Urinary bladder (tissue), 4 donors: ENCODE data around the gene TMEM132C. TPM values are rescaled to one million over a fixed set of nuclear protein-coding genes. Genes with fewer than 3 reads are reported as not detected.
"Not testable (repeated sequence)": the region's sequence is repeated elsewhere in the genome, so short reads cannot be mapped to it uniquely, and the experiment has no call there.

Source experiments
- DNase-seq: peaks from one replicate; pipeline ENCODE4 v3.0.0-alpha.2; 2015; ENCODE audit errors: extremely low spot score
- H3K27ac ChIP-seq: one replicate; pipeline ENCODE4 v1.5.1; 2013; ENCODE audit warnings: low read depth, mild to moderate bottlenecking, moderate library complexity
- H3K36me3 ChIP-seq: one replicate; pipeline ENCODE4 v1.6.1; 2013; ENCODE audit warnings: mild to moderate bottlenecking, moderate library complexity; ENCODE audit not compliant: insufficient read depth
- H3K4me1 ChIP-seq: one replicate; pipeline ENCODE4 v1.6.1; 2013; ENCODE audit warnings: mild to moderate bottlenecking, moderate library complexity; ENCODE audit not compliant: insufficient read depth
- H3K4me3 ChIP-seq: one replicate; pipeline ENCODE4 v1.5.1; 2013; ENCODE audit warnings: low read depth, low read length
- WGBS: extraction: QIAGEN DNeasy Blood & Tissue Kit; methylation state at CpG from one replicate; pipeline ENCODE4 v1.1.7; 2013; 5-methylcytosine and 5-hydroxymethylcytosine counted together
- polyA plus RNA-seq: library from polyadenylated mRNA; stranded (reverse); fragments of 200-250 nt; gene quantifications from one replicate; pipeline ENCODE4 v1.2.3, GENCODE V29; 2013
- total RNA-seq: library from RNA; depleted of rRNA; stranded (reverse); fragments of >200 nt; gene quantifications from one replicate; pipeline ENCODE4 v1.2.3, GENCODE V29; 2014
- donor health status: healthy with polysubstance abuse.
- donor health status: healthy.

The TMEM132C gene
- total and polyA plus RNA-seq, 2 donors, result 11.1 to 20.9 TPM

- Histone ChIP-seq H3K36me3 (no peaks in the 10 kb centered on the region), H3K4me1 (no peaks in the 10 kb centered on the region), H3K4me3 (no peak overlapping the region), H3K27ac (no peak overlapping the region)
- no peak for DNase-seq
- WGBS, result 83% methylated on average over 8 of the region's 8 CpGs
Measured at GRCh38 chr12:128595609-128596008, 328.6 kb downstream of the TMEM132C start.

GRCh38 chr12:128600886-128601285 is 333.9 kb downstream of the TMEM132C start:
- H3K36me3 ChIP-seq, result no peaks in the 10 kb centered on the region
- peak; percentile 53 for DNase-seq
- H3K27ac ChIP-seq, result no peak overlapping the region
- no peaks in the 10 kb centered on the region for H3K4me1 ChIP-seq
- 41% methylated on average over 6 of the region's 6 CpGs for WGBS
- H3K4me3 ChIP-seq, result no peak overlapping the region

DNA sequence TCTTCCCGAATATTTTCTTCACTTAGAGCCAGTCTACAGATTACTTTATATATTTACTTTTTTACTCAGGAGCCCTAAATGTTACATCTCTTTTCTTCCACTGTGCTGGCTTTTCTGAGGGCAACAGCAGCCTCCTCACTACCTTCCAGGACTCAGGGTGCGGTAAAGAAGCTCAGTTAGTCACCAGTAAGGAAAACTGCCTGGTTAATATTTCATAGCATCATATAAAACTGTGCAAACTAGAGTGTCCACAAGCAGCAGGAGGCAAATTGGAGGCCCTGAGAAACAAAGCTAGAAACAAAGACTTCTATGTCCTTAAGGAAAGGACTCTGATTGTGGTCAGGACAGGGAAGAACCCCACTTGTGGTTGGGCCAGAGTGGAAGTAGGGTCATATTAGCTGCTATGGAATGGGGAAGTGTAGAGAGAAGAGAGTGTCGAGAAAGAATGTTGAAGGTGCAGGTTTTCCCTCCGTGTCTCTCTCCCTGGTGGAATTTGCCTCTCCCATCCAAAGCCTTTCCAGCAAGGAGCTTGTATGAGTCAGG is 336.7 kb downstream of the TMEM132C start:
- 83% methylated on average over 4 of the region's 4 CpGs for WGBS
- no peak overlapping the region for H3K27ac ChIP-seq
- H3K4me3 ChIP-seq, result no peak overlapping the region
- DNase-seq, result no peak
- no peaks in the 10 kb centered on the region for H3K4me1 ChIP-seq
- no peaks in the 10 kb centered on the region for H3K36me3 ChIP-seq

DNA sequence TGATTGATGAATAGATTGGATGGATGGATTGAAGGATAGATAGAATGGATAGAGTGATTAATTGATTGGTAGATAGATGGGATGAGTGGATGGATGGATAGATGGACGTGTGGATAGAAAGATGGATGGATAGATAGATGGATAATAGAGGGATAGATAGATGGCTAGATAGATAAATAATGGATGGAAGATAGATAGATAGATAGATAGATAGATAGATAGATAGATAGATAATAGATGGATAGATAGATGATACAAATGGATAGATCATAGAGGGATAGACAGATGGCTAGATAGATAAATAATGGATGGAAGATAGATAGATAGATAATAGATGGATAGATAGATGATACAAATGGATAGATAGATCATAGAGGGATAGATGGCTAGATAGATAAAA is 337.2 kb downstream of the TMEM132C start:
- DNase-seq, H3K4me1 ChIP-seq, H3K27ac ChIP-seq, H3K4me3 ChIP-seq, H3K36me3 ChIP-seq: not testable (repeated sequence)
- WGBS, result 86% methylated on average over 1 of the region's 1 CpG

GRCh38 chr12:128606051-128606450 is 339.1 kb downstream of the TMEM132C start:
- no peaks in the 10 kb centered on the region for H3K4me1 ChIP-seq
- no peak overlapping the region for H3K4me3 ChIP-seq
- no peak overlapping the region for H3K27ac ChIP-seq
- no peak for DNase-seq
- 58% methylated on average over 4 of the region's 4 CpGs for WGBS
- no peaks in the 10 kb centered on the region for H3K36me3 ChIP-seq

DNA sequence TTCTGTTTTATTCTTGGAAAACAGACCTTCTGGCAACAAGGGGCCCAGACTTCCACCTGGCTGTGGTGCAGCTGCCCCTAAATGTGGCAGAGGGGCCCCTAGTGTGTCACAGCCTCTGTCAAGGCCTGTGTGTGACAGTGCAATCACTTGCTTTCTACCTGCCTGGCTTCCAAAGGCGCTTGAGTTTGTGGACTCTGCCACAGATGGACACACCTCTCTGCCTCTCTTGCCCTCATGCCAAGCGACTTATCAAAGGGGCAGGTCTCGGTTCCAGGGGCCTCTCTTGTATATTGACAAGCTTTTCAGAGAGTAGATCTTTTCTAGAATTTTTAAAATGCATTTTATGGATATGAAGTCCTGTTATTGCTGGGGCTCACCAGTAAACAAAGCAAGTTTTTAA is 339.6 kb downstream of the TMEM132C start:
- 90% methylated on average over 3 of the region's 3 CpGs for WGBS
- no peak for DNase-seq
- Histone ChIP-seq H3K27ac (no peak overlapping the region), H3K4me1 (no peaks in the 10 kb centered on the region), H3K36me3 (no peaks in the 10 kb centered on the region), H3K4me3 (no peak overlapping the region)

GRCh38 chr12:128606970-128607369 is 340.0 kb downstream of the TMEM132C start:
- 78% methylated on average over 4 of the region's 4 CpGs for WGBS
- H3K4me1 ChIP-seq, result no peaks in the 10 kb centered on the region
- H3K36me3 ChIP-seq, result no peaks in the 10 kb centered on the region
- no peak for DNase-seq
- no peak overlapping the region for H3K27ac ChIP-seq
- H3K4me3 ChIP-seq, result no peak overlapping the region

- no peak for DNase-seq
Measured at GRCh38 chr12:128607641-128608040, 340.7 kb downstream of the TMEM132C start.

GRCh38 chr12:128609861-128610260 is 342.9 kb downstream of the TMEM132C start:
- WGBS, result 89% methylated on average over 2 of the region's 2 CpGs
- no peak for DNase-seq
- Histone ChIP-seq H3K4me1 (no peaks in the 10 kb centered on the region), H3K27ac (no peak overlapping the region), H3K4me3 (no peak overlapping the region), H3K36me3 (no peaks in the 10 kb centered on the region)

More at GRCh38 chr12:128607641-128608040, 340.7 kb downstream of the TMEM132C start:
- Histone ChIP-seq H3K36me3 (no peaks in the 10 kb centered on the region), H3K27ac (no peak overlapping the region), H3K4me1 (no peaks in the 10 kb centered on the region), H3K4me3 (no peak overlapping the region)
- WGBS, result 88% methylated on average over 4 of the region's 4 CpGs

GRCh38 chr12:128611736-128612135 is 344.8 kb downstream of the TMEM132C start:
- no peak overlapping the region for H3K4me3 ChIP-seq
- 74% methylated on average over 6 of the region's 6 CpGs for WGBS
- DNase-seq, result no peak

DNA sequence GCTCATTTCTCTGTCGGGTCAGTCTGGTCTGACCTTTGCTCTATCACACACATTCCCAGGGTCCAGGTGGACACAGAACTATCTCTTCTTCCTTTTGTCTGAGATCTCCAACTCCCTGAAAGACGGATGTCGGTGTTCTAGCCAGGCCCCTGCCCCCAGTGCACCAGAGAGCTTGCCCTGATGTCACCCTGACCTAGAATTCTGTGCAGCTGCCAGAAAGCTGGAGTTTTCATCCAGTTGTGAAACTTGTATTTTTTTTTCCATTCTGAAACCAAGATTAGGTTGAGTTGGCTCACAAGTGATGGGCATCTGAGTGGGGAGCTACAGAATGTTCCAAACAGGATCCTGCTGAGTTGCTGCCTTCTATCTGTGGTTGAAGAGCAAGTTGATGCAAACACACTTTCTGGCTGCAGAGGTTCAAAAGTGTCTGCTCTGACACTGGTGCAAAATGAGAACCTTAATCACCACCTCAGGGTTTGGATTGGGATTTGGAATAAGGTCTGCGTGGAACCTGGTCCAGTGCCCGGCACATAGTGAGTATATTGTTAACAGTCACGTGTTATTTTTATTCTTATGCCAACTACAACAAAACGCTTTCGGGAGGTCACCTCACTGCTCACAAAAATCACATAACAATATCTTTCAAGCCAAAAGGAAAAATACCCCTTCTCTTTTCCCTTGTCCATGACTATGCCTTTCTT is 345.3 kb downstream of the TMEM132C start:
- DNase-seq, result no peak
- Histone ChIP-seq H3K4me1 (no peaks in the 10 kb centered on the region), H3K27ac (no peak overlapping the region), H3K4me3 (no peak overlapping the region), H3K36me3 (no peaks in the 10 kb centered on the region)
- WGBS, result 75% methylated on average over 8 of the region's 8 CpGs

More at GRCh38 chr12:128611736-128612135, 344.8 kb downstream of the TMEM132C start:
- Histone ChIP-seq H3K4me1 (no peaks in the 10 kb centered on the region), H3K27ac (no peak overlapping the region), H3K36me3 (no peaks in the 10 kb centered on the region)

- Histone ChIP-seq H3K36me3 (no peaks in the 10 kb centered on the region), H3K4me3 (no peak overlapping the region), H3K4me1 (no peaks in the 10 kb centered on the region), H3K27ac (no peak overlapping the region)
- no peak for DNase-seq
- 56% methylated on average over 6 of the region's 6 CpGs for WGBS
Measured at GRCh38 chr12:128613837-128614590, 347.0 kb downstream of the TMEM132C start.

DNA sequence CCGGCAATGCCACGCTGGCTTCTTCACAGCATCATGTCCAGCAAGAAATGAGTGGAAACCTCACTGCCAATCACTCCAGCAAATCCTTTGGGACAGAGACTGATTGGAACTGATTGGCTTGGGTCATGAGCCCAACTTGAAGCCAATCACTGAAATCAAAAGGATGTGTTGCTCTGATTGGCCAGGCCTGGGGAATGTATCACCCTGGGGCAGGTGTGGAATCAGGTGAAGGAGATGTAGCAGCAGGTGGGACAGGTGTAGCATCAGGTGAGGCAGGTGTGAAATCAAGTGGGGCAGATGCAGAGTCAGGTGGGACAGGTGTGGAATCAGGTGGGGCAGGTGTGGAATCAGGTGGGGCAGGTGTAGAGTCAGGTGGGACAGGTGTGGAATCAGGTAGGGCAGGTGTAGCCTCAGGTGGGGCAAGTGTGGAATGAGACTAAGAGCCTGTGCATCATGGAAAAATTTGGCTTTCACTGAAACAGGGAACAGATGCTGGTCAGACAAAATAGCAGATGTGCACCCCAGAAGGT is 350.4 kb downstream of the TMEM132C start:
- Histone ChIP-seq H3K36me3 (no peaks in the 10 kb centered on the region), H3K4me3 (no peak overlapping the region), H3K27ac (no peak overlapping the region), H3K4me1 (no peaks in the 10 kb centered on the region)
- no peak for DNase-seq
- 96% methylated on average over 2 of the region's 2 CpGs for WGBS

DNA sequence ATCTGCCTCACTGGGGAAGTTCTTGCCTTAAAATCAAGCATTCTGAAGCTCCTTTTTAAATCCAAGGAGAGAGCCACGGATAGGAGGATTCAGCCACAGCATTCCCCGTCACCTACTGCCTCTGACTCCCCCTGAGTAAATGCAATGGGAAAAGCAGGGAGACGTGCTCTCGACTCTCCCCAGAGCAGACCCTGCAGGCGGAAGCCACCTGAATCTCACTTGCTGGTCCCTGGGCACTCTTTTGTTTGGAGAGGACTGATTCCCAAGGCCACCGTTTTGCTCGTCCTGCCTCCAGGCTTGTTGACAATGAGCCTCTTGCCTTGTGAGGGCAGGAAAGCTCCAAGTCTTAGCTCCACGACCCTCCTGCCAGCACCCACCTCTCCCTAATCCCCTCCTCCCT is 352.3 kb downstream of the TMEM132C start:
- 49% methylated on average over 8 of the region's 8 CpGs for WGBS
- Histone ChIP-seq H3K27ac (no peak overlapping the region), H3K4me3 (no peak overlapping the region), H3K36me3 (no peaks in the 10 kb centered on the region), H3K4me1 (no peaks in the 10 kb centered on the region)
- DNase-seq, result no peak
